ENCODE measurements around the gene UBASH3B.
A peak's percentile ranks its signal among the peaks of the same experiment; 100 is the strongest.

The UBASH3B gene

GRCh38 chr11:122863704-122864326, 208.3 kb downstream of the UBASH3B start:
- Histone ChIP-seq H2AFZ (ENCODE audit: low read depth, low read length) (peak overlapping the region; percentile 19; the same call in 1 of the 2 replicates), H3K36me3 (replicated peaks; ENCODE audit: low read depth, low read length) (no peaks in the 10 kb centered on the region), H3K9ac (ENCODE audit: low read length) (peak overlapping the region; percentile 22), H4K20me1 (ENCODE audit: insufficient read depth, low read length) (no peaks in the 10 kb centered on the region), H3K79me2 (ENCODE audit: low read length) (no peaks in the 10 kb centered on the region), H3K4me2 (ENCODE audit: low read length) (peak overlapping the region; percentile 68), H3K27me3 (ENCODE audit: low read depth, low read length) (peaks cover 47% of the 10 kb centered on the region), H3K9me3 (ENCODE audit: insufficient read depth, low read length) (no peaks in the 10 kb centered on the region), H3K4me3 (ENCODE audit: low read length) (peak overlapping the region; percentile 56), H3K4me1 (ENCODE audit: low read length) (peaks cover 9% of the 10 kb centered on the region), H3K27ac (ENCODE audit: low read length) (no peak overlapping the region)
- TF ChIP-seq CTCF (IDR thresholded peaks at IDR 0.05; ENCODE audit: low read depth, low read length) (peak; percentile 93), EZH2phosphoT487 (IDR thresholded peaks at IDR 0.05; ENCODE audit: low read depth) (no peak)
